Regular cardiac myocyte (primary cell): Measurements from ENCODE around the gene DTD2. TPM values are rescaled to one million over a fixed set of nuclear protein-coding genes. Genes with fewer than 3 reads are reported as not detected.

Experiments
- total RNA-seq: library from RNA; depleted of rRNA; stranded (reverse); fragments of >200 nt; gene quantifications from 2 replicates; pipeline ENCODE4 v1.2.3, GENCODE V29; 2014

Gene DTD2
- 68.8 and 77.0 TPM in 2 replicates for total RNA-seq

GRCh38 chr14:31456841-31457664 is at the start of gene DTD2:
TSS of gene DTD2 (minus strand) at chr14:31457506. CDS start at chr14:31457393, 113 bp downstream.

GRCh38 chr14:31487886-31488285 is 30.6 kb upstream of the DTD2 start, which contains the start of gene GPR33:
TSS of gene GPR33 (minus strand) at chr14:31488039. CDS start at chr14:31483965, 4,074 bp downstream.

GRCh38 chr14:31420319-31421111 is 36.8 kb downstream of the DTD2 start, which contains the start of gene HEATR5A:
TSS of gene HEATR5A (minus strand) at chr14:31420550. CDS start at chr14:31402975, 17,575 bp downstream.

Other genes with a start within 250 kb of the DTD2 start
- 207 and 247 TPM in 2 replicates for gene HECTD1, start 249.7 kb downstream of the DTD2 start, total RNA-seq
- 56.7 and 73.9 TPM in 2 replicates for gene HEATR5A, start 37.0 kb downstream of the DTD2 start, total RNA-seq
- not detected in 2 replicates for gene GPR33, start 30.5 kb upstream of the DTD2 start, total RNA-seq
- 8.7 and 12.8 TPM in 2 replicates for gene NUBPL, start 103.9 kb upstream of the DTD2 start, total RNA-seq